Gastroesophageal sphincter (tissue), 4 donors: ENCODE results near the gene USP54. TPM values are rescaled to one million over a fixed set of nuclear protein-coding genes. Genes with fewer than 3 reads are reported as not detected.

Experiments used
- ATAC-seq: fragments of 150-250 bp; one replicate; pipeline ENCODE4 v1.9.1; 2016; ENCODE audit warnings: mild to moderate bottlenecking, moderate library complexity
- H3K27ac ChIP-seq, 4 donors: fragments of 200-600 bp; sonication (generic) in 3 of 4; 1 replicate in 3 of 4; 2 replicates in 1 of 4; pipeline ENCODE4 v1.5.1; 2016 to 2019
- H3K27me3 ChIP-seq: fragments of 200-600 bp; sonication (generic); one replicate; pipeline ENCODE4 v1.5.1; 2019
- H3K36me3 ChIP-seq, 2 donors: fragments of 200-600 bp; sonication (generic); one replicate each; pipeline ENCODE4 v1.5.1; 2019; ENCODE audit warnings: control low read depth in 1 of 2
- H3K4me1 ChIP-seq, 3 donors: fragments of 200-600 bp; sonication (generic); 1 replicate in 2 of 3; 2 replicates in 1 of 3; pipeline ENCODE4 v1.5.1; 2016 to 2019; ENCODE audit warnings: control low read depth in 2 of 3
- H3K4me3 ChIP-seq, 2 donors: fragments of 200-600 bp; sonication (generic); one replicate each; pipeline ENCODE4 v1.5.1; 2019; ENCODE audit warnings: mild to moderate bottlenecking in 1 of 2, moderate library complexity in 1 of 2
- H3K9me3 ChIP-seq, 3 donors: fragments of 200-600 bp; sonication (generic); one replicate each; pipeline ENCODE4 v1.5.1; 2017 to 2019; ENCODE audit warnings: control low read depth in 2 of 3
- EP300 ChIP-seq: sonication (generic); formaldehyde crosslinking; IDR thresholded peaks from one replicate; pipeline ENCODE4 v1.6.1; 2017; ENCODE audit warnings: antibody characterized with exemption, mild to moderate bottlenecking
- POLR2A ChIP-seq, 2 donors: fragments of 450-650 bp; IDR thresholded peaks; one replicate each; pipeline ENCODE4 v1.6.1; 2017; ENCODE audit warnings: antibody characterized with exemption in 2 of 2, mild to moderate bottlenecking in 2 of 2, moderate library complexity in 1 of 2
- POLR2AphosphoS5 ChIP-seq: sonication (generic); formaldehyde crosslinking; IDR thresholded peaks from one replicate; pipeline ENCODE4 v1.6.1; 2017; ENCODE audit warnings: antibody characterized with exemption
- WGBS, 2 donors: methylation state at CpG; one replicate each; pipeline ENCODE4 v1.1.5; 2018; ENCODE audit warnings: low coverage in 1 of 2; 5-methylcytosine and 5-hydroxymethylcytosine counted together
- total RNA-seq, 4 donors: library from RNA; depleted of rRNA; stranded (reverse); fragments of >200 nt; gene quantifications; one replicate each; pipeline ENCODE4 v1.1.0, GENCODE V29; 2016
- TF ChIP-seq, protein P1 (sequence below), 4 experiments: fragments of 200-600 bp in 2 of 4; fragments of 450-650 bp in 2 of 4; sonication (generic) in 1 of 4; IDR thresholded peaks; one replicate each; pipeline ENCODE4 v1.5.1; 2017 to 2019; ENCODE audit warnings: antibody characterized with exemption in 4 of 4, mild to moderate bottlenecking in 2 of 4, moderate library complexity in 2 of 4

Gene USP54
- total RNA-seq, 4 donors from 2014 or later, result 27.1 to 106 (median 53.8) TPM

DNA sequence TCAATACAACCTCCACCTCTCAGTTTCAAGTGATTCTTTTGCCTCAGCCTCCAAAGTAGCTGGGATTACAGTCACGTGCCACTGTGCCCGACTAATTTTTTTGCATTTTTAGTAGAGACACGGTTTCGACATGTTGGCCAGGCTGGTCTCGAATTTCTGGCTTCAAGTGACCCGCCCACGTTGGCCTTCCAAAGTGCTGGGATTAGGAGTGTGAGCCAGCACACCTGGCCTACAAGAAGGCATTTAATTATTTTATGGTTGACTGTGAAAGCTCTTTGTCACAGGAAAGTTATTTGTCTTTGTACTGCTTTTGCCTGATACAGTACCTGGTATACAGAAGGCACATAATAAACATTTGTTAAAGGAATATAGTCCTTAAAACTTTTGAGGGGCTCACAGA lies 37.3 kb upstream of the USP54 start:
- Histone ChIP-seq H3K27me3 (no peaks in the 10 kb centered on the region), H3K9me3 (no peaks in the 10 kb centered on the region), H3K27ac (no peak overlapping the region), H3K4me3 (no peak overlapping the region), H3K36me3 (no peaks in the 10 kb centered on the region), H3K4me1 (peaks cover 0 to 19% (median 7%) of the 10 kb centered on the region in 3 donors)
- ATAC-seq, result no peak
- WGBS, 2 donors, result 57 to 60% methylated on average over 7 of the region's 7 CpGs
- TF ChIP-seq, protein P1, sequence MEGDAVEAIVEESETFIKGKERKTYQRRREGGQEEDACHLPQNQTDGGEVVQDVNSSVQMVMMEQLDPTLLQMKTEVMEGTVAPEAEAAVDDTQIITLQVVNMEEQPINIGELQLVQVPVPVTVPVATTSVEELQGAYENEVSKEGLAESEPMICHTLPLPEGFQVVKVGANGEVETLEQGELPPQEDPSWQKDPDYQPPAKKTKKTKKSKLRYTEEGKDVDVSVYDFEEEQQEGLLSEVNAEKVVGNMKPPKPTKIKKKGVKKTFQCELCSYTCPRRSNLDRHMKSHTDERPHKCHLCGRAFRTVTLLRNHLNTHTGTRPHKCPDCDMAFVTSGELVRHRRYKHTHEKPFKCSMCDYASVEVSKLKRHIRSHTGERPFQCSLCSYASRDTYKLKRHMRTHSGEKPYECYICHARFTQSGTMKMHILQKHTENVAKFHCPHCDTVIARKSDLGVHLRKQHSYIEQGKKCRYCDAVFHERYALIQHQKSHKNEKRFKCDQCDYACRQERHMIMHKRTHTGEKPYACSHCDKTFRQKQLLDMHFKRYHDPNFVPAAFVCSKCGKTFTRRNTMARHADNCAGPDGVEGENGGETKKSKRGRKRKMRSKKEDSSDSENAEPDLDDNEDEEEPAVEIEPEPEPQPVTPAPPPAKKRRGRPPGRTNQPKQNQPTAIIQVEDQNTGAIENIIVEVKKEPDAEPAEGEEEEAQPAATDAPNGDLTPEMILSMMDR (IDR thresholded peaks at IDR 0.05), result no peak
- TF ChIP-seq POLR2A (IDR thresholded peaks at IDR 0.05), result no peak
- no peak for TF ChIP-seq EP300
- no peak for TF ChIP-seq POLR2AphosphoS5

GRCh38 chr10:73627300-73627699 lies 36.2 kb upstream of the USP54 start:
- no peaks in the 10 kb centered on the region for H3K27me3 ChIP-seq
- no peaks in the 10 kb centered on the region for H3K9me3 ChIP-seq
- no peak overlapping the region for H3K27ac ChIP-seq
- TF ChIP-seq POLR2AphosphoS5, result no peak
- no peak for TF ChIP-seq EP300
- TF ChIP-seq, protein P1 (IDR thresholded peaks at IDR 0.05), result no peak
- TF ChIP-seq POLR2A (IDR thresholded peaks at IDR 0.05), result no peak
- H3K4me3 ChIP-seq, result no peak overlapping the region
- 87 to 98% methylated on average over 6 of the region's 6 CpGs for WGBS, 2 donors
- H3K36me3 ChIP-seq, result no peaks in the 10 kb centered on the region
- H3K4me1 ChIP-seq, result peaks cover 0 to 19% (median 7%) of the 10 kb centered on the region in 3 donors
- ATAC-seq, result no peak

GRCh38 chr10:73625884-73626752 lies 35.0 kb upstream of the USP54 start:
- H3K9me3 ChIP-seq, result no peaks in the 10 kb centered on the region
- H3K27me3 ChIP-seq, result no peaks in the 10 kb centered on the region
- H3K36me3 ChIP-seq, result no peaks in the 10 kb centered on the region
- ATAC-seq, result peak; percentile 99
- 2 to 3% methylated on average over 12 to 38 of the region's 42 CpGs for WGBS, 2 donors
- peak overlapping the region; percentile 74 to 91 for H3K4me3 ChIP-seq
- peaks cover 0 to 19% (median 7%) of the 10 kb centered on the region in 3 donors for H3K4me1 ChIP-seq
- peak overlapping the region; percentile 69 to 88 (median 86) for H3K27ac ChIP-seq
- TF ChIP-seq, protein P1 (IDR thresholded peaks at IDR 0.05), result no peak
- TF ChIP-seq POLR2A (IDR thresholded peaks at IDR 0.05), result peak; percentile 16 to 31
- peak; percentile 74 for TF ChIP-seq POLR2AphosphoS5
- no peak for TF ChIP-seq EP300

DNA sequence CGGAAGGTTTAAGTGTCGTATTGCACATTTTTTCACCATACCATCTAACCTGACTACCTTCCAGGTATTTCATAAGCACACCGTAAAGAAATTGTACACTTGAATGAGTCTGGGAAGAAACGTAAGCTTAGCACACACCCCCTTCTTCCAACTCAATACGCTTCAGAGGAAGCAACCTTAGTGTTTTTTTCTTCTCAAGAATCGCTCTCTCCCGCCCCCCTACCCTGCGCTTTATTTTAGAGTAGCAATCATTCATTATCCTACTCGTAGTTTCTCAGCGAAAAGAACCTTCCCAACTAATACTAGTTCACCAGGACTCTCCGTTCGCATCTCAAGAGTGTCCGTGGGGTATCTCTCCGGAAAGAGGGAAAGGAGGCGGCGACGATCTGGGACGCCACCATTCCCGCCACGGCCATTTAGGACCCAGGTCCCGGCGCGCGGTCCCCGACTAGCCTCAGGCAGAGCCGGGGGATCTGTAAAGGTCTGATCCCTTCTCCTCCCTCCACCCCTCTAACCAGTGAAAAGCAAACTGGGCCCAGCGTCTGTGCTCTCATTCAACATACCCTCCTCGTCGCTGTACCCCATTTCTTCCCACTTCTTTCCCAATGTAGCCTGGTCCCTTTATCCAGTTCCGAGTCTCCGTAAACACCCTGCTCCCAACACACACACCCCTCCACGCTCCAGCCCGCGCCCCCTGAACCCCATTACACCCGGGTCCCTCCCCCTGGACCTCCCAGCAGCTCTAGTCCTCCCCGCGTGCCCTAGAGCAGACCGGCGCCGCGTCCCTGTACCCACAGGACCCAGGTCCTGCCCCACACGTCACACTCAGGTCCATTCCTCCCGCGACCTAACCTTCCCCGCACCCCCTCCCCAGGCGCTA lies 34.1 kb upstream of the USP54 start:
- TF ChIP-seq POLR2AphosphoS5, result no peak
- TF ChIP-seq, protein P1 (IDR thresholded peaks at IDR 0.05), result peak in 1 of 4 experiments; percentile 4
- H3K27me3 ChIP-seq, result no peaks in the 10 kb centered on the region
- peak overlapping the region; percentile 74 to 91 for H3K4me3 ChIP-seq
- WGBS, 2 donors, result 0 to 1% methylated on average over 33 to 39 of the region's 46 CpGs
- peak; percentile 15 for ATAC-seq
- H3K9me3 ChIP-seq, result no peaks in the 10 kb centered on the region
- H3K4me1 ChIP-seq, result peaks cover 0 to 19% (median 7%) of the 10 kb centered on the region in 3 donors
- H3K27ac ChIP-seq, result peak overlapping the region; percentile 32 to 88 (median 86)
- H3K36me3 ChIP-seq, result no peaks in the 10 kb centered on the region
